Measurements from ENCODE around the gene SOX11. TPM values are rescaled to one million over a fixed set of nuclear protein-coding genes. Genes with fewer than 3 reads are reported as not detected.

Gene SOX11
- total RNA-seq, 1 experiment from 2014 or later, result not detected

DNA sequence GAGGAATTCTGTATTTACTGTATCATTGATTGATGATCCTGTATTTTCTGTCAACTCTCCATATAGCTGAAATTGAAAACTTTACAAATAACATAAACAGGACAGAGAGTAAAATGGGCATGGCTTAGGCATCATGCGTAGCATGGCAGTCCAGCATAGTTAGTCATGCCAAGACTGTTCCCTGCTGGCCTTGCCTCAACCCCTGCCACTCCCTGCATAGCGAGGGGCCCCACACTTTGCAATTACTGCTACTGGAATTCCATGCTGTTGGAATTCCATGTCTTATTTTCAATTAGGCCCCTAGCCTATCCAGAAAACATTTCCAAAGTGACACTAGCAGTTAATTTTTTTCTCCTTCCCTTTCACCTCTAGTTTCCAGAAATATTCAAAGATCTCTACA, 15.1 kb upstream of the SOX11 start:
- DNase-seq (ENCODE audit: unreplicated experiment), result no peak
- peaks cover 25% of the 10 kb centered on the region for H3K4me1 Mint-ChIP-seq (ENCODE audit: insufficient read depth, unreplicated experiment)
- peaks cover 15% of the 10 kb centered on the region for H3K9me3 Mint-ChIP-seq (ENCODE audit: unreplicated experiment)
- H3K27ac Mint-ChIP-seq (ENCODE audit: low read depth, unreplicated experiment), result no peak overlapping the region
- H3K4me3 Mint-ChIP-seq (ENCODE audit: unreplicated experiment), result no peak overlapping the region
- TF ChIP-seq, protein P1, sequence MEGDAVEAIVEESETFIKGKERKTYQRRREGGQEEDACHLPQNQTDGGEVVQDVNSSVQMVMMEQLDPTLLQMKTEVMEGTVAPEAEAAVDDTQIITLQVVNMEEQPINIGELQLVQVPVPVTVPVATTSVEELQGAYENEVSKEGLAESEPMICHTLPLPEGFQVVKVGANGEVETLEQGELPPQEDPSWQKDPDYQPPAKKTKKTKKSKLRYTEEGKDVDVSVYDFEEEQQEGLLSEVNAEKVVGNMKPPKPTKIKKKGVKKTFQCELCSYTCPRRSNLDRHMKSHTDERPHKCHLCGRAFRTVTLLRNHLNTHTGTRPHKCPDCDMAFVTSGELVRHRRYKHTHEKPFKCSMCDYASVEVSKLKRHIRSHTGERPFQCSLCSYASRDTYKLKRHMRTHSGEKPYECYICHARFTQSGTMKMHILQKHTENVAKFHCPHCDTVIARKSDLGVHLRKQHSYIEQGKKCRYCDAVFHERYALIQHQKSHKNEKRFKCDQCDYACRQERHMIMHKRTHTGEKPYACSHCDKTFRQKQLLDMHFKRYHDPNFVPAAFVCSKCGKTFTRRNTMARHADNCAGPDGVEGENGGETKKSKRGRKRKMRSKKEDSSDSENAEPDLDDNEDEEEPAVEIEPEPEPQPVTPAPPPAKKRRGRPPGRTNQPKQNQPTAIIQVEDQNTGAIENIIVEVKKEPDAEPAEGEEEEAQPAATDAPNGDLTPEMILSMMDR (IDR thresholded peaks at IDR 0.05; ENCODE audit: unreplicated experiment), result no peak
- BruUV-seq (replicated peaks), result no TSS peak
- no peaks in the 10 kb centered on the region for H3K36me3 Mint-ChIP-seq (ENCODE audit: insufficient read depth, unreplicated experiment)
- no peaks in the 10 kb centered on the region for H3K27me3 Mint-ChIP-seq (ENCODE audit: insufficient read depth, unreplicated experiment)
- ChIA-PET CTCF (no interaction called here), POLR2A (interaction anchor here (0.7 kb wide), 1 partner anchor 140 kb away, joined by 5 read pairs; no protein-coding TSS in a partner anchor)
- intact Hi-C loops (cut with micrococcal nuclease), result no loop called here

DNA sequence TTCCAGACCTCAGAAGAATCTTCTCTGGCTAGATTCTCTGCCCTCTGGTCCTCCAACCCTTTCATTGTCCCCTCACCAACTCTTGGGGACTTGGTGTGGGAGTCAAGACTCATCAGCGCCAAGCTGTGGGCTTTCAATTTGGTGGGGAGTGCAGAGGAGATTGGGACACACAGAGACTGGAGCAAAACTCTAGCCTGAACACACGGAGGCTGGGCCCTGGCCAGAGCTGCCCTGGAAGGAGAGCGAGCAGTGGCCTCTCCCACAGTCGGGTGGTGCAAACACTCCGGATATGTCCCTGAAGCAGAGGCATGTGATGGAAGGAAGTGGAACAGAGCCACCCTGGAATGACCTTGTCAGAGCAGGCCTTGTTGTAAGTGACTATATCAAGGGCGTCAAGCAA, 8.7 kb upstream of the SOX11 start:
- TF ChIP-seq, protein P1 (IDR thresholded peaks at IDR 0.05; ENCODE audit: unreplicated experiment), result no peak
- DNase-seq (ENCODE audit: unreplicated experiment), result no peak
- CTCF ChIA-PET, result interaction anchor here (0.7 kb wide), 1 partner anchor 586 kb away, joined by 3 read pairs; no protein-coding TSS in a partner anchor
- H3K27me3 Mint-ChIP-seq (ENCODE audit: insufficient read depth, unreplicated experiment), result no peaks in the 10 kb centered on the region
- intact Hi-C loops (cut with micrococcal nuclease), result no loop called here
- H3K9me3 Mint-ChIP-seq (ENCODE audit: unreplicated experiment), result peaks cover 15% of the 10 kb centered on the region
- H3K4me3 Mint-ChIP-seq (ENCODE audit: unreplicated experiment), result no peak overlapping the region
- no peaks in the 10 kb centered on the region for H3K36me3 Mint-ChIP-seq (ENCODE audit: insufficient read depth, unreplicated experiment)
- H3K4me1 Mint-ChIP-seq (ENCODE audit: insufficient read depth, unreplicated experiment), result no peaks in the 10 kb centered on the region
- POLR2A ChIA-PET, result interaction anchor here (0.6 kb wide), 1 partner anchor 20 kb away, joined by 6 read pairs; no protein-coding TSS in a partner anchor
- no TSS peak for BruUV-seq (replicated peaks)
- no peak overlapping the region for H3K27ac Mint-ChIP-seq (ENCODE audit: low read depth, unreplicated experiment)

DNA sequence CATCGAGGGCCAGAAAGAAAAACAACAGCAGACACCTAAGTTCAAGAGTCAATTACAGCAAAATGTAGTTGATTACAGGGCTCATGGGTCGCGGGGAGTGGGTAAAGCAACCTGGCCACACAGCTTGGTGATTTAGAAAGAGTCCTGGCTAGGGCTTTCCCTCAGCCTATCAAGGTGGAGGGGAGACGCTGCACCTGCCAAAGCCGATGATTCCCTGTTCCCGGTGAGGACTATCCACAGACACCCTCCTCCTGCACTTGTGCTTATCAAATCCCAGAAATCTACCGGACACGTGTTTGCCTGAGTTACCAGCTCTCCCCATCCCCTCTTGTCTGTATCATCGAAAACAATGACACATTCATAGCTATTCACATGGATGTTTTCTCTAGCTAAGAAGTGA, 7.0 kb upstream of the SOX11 start:
- Mint-ChIP-seq H3K27ac (ENCODE audit: low read depth, unreplicated experiment) (no peak overlapping the region), H3K4me3 (ENCODE audit: unreplicated experiment) (no peak overlapping the region), H3K4me1 (ENCODE audit: insufficient read depth, unreplicated experiment) (no peaks in the 10 kb centered on the region), H3K9me3 (ENCODE audit: unreplicated experiment) (peaks cover 15% of the 10 kb centered on the region), H3K36me3 (ENCODE audit: insufficient read depth, unreplicated experiment) (no peaks in the 10 kb centered on the region), H3K27me3 (ENCODE audit: insufficient read depth, unreplicated experiment) (no peaks in the 10 kb centered on the region)
- intact Hi-C loops (cut with micrococcal nuclease), result no loop called here
- ChIA-PET POLR2A (no interaction called here), CTCF (interaction anchor here (0.7 kb wide), 1 partner anchor 52 kb away, joined by 3 read pairs; no protein-coding TSS in a partner anchor)
- no peak for DNase-seq (ENCODE audit: unreplicated experiment)
- BruUV-seq (replicated peaks), result no TSS peak
- TF ChIP-seq, protein P1 (IDR thresholded peaks at IDR 0.05; ENCODE audit: unreplicated experiment), result no peak

DNA sequence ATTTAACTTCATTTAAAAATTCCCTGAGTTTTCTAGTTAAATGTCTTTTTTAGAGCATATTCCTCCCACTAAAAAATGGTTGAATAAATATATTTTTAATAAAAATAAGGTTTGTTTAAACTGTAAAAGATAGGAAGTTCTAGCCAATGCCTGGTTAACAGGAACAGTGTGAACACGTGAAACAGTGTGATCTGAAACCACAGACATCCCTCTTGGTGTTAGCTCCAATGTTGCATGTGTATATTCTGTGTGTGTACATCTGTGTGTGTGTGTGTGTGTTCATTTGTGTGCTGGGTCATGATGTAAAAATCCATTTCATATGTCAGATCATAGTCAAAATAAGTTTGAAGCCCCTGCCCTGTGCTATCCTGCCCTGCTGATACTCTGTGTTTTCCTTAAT, 6.1 kb upstream of the SOX11 start:
- Mint-ChIP-seq H3K27ac (ENCODE audit: low read depth, unreplicated experiment) (no peak overlapping the region), H3K4me1 (ENCODE audit: insufficient read depth, unreplicated experiment) (no peaks in the 10 kb centered on the region), H3K9me3 (ENCODE audit: unreplicated experiment) (peaks cover 8% of the 10 kb centered on the region), H3K36me3 (ENCODE audit: insufficient read depth, unreplicated experiment) (no peaks in the 10 kb centered on the region), H3K4me3 (ENCODE audit: unreplicated experiment) (no peak overlapping the region), H3K27me3 (ENCODE audit: insufficient read depth, unreplicated experiment) (no peaks in the 10 kb centered on the region)
- TF ChIP-seq, protein P1 (IDR thresholded peaks at IDR 0.05; ENCODE audit: unreplicated experiment), result no peak
- intact Hi-C loops (cut with micrococcal nuclease), result no loop called here
- CTCF ChIA-PET, result interaction anchor here (0.6 kb wide), 1 partner anchor 724 kb away, joined by 3 read pairs; no protein-coding TSS in a partner anchor
- DNase-seq (ENCODE audit: unreplicated experiment), result no peak
- POLR2A ChIA-PET, result no interaction called here
- BruUV-seq (replicated peaks), result no TSS peak

Data from MCF 10A (cell line).